ENCODE measurements around the gene PRR18. TPM values are rescaled to one million over a fixed set of nuclear protein-coding genes. Genes with fewer than 3 reads are reported as not detected.

The PRR18 gene
- total and polyA plus RNA-seq, 4 donors = 0.29 to 2.8 (median 1.1) TPM

DNA sequence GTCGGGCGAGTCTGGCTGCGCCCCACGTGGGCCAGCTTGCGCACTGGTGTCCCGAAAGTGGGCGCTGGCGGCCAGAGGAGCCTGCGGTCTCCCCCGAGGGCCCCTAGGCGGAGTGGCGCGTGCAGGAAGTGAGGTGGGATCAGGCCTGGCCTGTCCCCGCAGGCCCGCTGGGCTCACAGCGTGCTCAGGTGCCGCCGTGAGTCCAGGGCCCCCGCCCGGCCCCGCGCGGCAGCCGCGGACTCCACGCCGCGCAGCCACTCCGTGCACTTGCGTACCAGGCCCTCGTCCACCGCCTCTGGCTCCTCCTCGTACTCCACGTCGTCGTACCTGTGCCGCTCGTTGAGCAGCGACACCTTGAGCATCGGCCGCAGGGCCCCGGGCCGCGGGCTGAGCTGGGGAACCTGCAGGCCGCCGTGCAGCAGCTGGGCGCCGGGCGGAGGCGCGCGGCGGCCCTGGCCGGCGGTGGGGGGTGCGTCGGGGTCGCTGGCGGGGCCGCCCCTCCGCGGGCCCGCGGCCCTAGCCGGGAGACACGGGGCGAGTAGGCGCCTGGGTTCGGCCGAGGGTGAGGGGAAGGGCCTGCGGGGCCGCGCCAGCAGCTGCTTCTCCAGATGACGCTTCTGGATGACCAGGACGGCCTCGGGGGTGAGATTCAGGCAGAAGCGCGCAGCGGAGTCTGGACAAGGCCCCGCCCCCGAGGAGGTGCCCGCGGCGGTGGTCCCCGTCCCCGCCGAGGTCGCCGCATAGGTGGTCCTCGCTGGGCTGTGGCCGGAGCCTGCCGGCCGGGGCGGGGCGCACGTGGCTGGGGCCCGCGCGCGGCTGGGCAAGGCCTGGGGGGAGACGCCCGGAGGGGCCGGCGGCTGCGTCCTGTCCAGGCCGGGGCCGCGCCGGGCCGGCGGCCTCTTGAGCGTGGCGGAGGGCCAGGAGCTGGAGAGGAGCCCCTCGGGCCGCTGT is 835 bp downstream of the PRR18 start:
- no peaks in the 10 kb centered on the region for H3K9me3 ChIP-seq (ENCODE audit: control insufficient read depth in 4 of 4, low read length in 3 of 4)
- no peak for TF ChIP-seq SP1 (IDR thresholded peaks at IDR 0.05)
- TF ChIP-seq, protein P1, sequence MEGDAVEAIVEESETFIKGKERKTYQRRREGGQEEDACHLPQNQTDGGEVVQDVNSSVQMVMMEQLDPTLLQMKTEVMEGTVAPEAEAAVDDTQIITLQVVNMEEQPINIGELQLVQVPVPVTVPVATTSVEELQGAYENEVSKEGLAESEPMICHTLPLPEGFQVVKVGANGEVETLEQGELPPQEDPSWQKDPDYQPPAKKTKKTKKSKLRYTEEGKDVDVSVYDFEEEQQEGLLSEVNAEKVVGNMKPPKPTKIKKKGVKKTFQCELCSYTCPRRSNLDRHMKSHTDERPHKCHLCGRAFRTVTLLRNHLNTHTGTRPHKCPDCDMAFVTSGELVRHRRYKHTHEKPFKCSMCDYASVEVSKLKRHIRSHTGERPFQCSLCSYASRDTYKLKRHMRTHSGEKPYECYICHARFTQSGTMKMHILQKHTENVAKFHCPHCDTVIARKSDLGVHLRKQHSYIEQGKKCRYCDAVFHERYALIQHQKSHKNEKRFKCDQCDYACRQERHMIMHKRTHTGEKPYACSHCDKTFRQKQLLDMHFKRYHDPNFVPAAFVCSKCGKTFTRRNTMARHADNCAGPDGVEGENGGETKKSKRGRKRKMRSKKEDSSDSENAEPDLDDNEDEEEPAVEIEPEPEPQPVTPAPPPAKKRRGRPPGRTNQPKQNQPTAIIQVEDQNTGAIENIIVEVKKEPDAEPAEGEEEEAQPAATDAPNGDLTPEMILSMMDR (IDR thresholded peaks at IDR 0.05; ENCODE audit: low read depth, low read length, missing input control) = no peak
- TF ChIP-seq EGR1 (IDR thresholded peaks at IDR 0.05; ENCODE audit: low read depth in 2 of 2) = no peak
- TF ChIP-seq FOXA1 (IDR thresholded peaks at IDR 0.05) = no peak
- TF ChIP-seq, protein P2, sequence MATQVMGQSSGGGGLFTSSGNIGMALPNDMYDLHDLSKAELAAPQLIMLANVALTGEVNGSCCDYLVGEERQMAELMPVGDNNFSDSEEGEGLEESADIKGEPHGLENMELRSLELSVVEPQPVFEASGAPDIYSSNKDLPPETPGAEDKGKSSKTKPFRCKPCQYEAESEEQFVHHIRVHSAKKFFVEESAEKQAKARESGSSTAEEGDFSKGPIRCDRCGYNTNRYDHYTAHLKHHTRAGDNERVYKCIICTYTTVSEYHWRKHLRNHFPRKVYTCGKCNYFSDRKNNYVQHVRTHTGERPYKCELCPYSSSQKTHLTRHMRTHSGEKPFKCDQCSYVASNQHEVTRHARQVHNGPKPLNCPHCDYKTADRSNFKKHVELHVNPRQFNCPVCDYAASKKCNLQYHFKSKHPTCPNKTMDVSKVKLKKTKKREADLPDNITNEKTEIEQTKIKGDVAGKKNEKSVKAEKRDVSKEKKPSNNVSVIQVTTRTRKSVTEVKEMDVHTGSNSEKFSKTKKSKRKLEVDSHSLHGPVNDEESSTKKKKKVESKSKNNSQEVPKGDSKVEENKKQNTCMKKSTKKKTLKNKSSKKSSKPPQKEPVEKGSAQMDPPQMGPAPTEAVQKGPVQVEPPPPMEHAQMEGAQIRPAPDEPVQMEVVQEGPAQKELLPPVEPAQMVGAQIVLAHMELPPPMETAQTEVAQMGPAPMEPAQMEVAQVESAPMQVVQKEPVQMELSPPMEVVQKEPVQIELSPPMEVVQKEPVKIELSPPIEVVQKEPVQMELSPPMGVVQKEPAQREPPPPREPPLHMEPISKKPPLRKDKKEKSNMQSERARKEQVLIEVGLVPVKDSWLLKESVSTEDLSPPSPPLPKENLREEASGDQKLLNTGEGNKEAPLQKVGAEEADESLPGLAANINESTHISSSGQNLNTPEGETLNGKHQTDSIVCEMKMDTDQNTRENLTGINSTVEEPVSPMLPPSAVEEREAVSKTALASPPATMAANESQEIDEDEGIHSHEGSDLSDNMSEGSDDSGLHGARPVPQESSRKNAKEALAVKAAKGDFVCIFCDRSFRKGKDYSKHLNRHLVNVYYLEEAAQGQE (IDR thresholded peaks at IDR 0.05) = no peak
- TF ChIP-seq, protein P3, sequence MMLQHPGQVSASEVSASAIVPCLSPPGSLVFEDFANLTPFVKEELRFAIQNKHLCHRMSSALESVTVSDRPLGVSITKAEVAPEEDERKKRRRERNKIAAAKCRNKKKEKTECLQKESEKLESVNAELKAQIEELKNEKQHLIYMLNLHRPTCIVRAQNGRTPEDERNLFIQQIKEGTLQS (IDR thresholded peaks at IDR 0.05) = no peak
- no peak for TF ChIP-seq JUND (IDR thresholded peaks at IDR 0.05)
- H3K36me3 ChIP-seq (ENCODE audit: control insufficient read depth in 4 of 4, insufficient read depth in 3 of 4, low read depth in 1 of 4, low read length in 3 of 4) = no peaks in the 10 kb centered on the region
- H3K4me3 ChIP-seq (ENCODE audit: low read depth in 1 of 3, low read length in 3 of 3) = peak overlapping the region in 2 of 3 donors; percentile 39 to 81
- peaks cover 13 to 37% (median 21%) of the 10 kb centered on the region in 4 donors for H3K4me1 ChIP-seq (ENCODE audit: control insufficient read depth in 4 of 4, insufficient read depth in 4 of 4, low read length in 3 of 4)
- WGBS = 18% methylated on average over 115 of the region's 115 CpGs
- H3K9ac ChIP-seq (ENCODE audit: low read depth in 1 of 2, low read length in 2 of 2) = no peak overlapping the region
- no peaks in the 10 kb centered on the region for H3K27me3 ChIP-seq (ENCODE audit: control insufficient read depth in 4 of 4, insufficient read depth in 4 of 4, low read length in 3 of 4)
- H3K27ac ChIP-seq (ENCODE audit: low read depth in 1 of 2, low read length in 2 of 2) = no peak overlapping the region
- DNase-seq (ENCODE audit: low spot score) = no peak

DNA sequence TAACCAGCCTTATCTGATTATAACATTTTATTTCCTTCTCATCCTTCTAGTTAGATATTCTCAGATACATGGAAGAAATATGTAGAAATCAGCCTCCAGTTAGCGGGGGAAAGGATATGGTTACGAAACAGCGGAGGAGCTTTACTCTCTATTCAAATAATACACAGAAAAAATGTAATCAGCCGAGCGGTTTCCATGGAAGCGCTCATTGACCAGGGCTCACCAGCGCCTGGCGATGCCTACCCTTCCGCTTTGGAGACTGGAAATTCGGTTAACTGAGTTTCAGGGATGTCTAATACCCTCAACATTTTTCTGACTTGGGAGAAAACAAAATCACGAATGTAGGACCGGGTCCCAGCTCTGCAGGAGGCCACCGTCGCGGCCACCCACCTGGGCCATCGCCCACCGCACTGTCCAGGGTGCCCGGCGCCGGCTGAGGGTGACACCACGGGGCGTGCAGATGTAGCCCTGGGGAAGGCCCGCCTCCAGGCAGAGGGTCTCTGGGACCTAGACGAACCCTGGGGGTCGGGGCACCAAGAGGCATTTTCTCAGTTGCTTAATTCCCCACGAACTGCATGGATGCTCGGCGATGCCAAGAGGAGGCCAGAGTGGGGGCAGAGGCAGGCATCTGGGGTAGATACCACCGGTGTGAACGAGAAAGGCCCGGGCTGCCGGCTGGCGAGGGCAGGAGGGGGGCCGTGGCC is 1.7 kb downstream of the PRR18 start:
- no peak for DNase-seq (ENCODE audit: low spot score)
- 68% methylated on average over 34 of the region's 34 CpGs for WGBS
- H3K9ac ChIP-seq (ENCODE audit: low read depth in 1 of 2, low read length in 2 of 2) = no peak overlapping the region
- no peaks in the 10 kb centered on the region for H3K27me3 ChIP-seq (ENCODE audit: control insufficient read depth in 4 of 4, insufficient read depth in 4 of 4, low read length in 3 of 4)
- H3K4me1 ChIP-seq (ENCODE audit: control insufficient read depth in 4 of 4, insufficient read depth in 4 of 4, low read length in 3 of 4) = peaks cover 16 to 45% (median 29%) of the 10 kb centered on the region in 4 donors
- no peaks in the 10 kb centered on the region for H3K9me3 ChIP-seq (ENCODE audit: control insufficient read depth in 4 of 4, low read length in 3 of 4)
- H3K27ac ChIP-seq (ENCODE audit: low read depth in 1 of 2, low read length in 2 of 2) = no peak overlapping the region
- no peaks in the 10 kb centered on the region for H3K36me3 ChIP-seq (ENCODE audit: control insufficient read depth in 4 of 4, insufficient read depth in 3 of 4, low read depth in 1 of 4, low read length in 3 of 4)
- H3K4me3 ChIP-seq (ENCODE audit: low read depth in 1 of 3, low read length in 3 of 3) = peak overlapping the region in 1 of 3 donors; percentile 81
- TF ChIP-seq TAF1 (conservative IDR thresholded peaks at IDR 0.05) = no peak
- TF ChIP-seq JUND (IDR thresholded peaks at IDR 0.05) = no peak
- TF ChIP-seq, protein P4, sequence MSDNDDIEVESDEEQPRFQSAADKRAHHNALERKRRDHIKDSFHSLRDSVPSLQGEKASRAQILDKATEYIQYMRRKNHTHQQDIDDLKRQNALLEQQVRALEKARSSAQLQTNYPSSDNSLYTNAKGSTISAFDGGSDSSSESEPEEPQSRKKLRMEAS (IDR thresholded peaks at IDR 0.05) = no peak
- TF ChIP-seq, protein P3 (IDR thresholded peaks at IDR 0.05) = no peak
- TF ChIP-seq, protein P5, sequence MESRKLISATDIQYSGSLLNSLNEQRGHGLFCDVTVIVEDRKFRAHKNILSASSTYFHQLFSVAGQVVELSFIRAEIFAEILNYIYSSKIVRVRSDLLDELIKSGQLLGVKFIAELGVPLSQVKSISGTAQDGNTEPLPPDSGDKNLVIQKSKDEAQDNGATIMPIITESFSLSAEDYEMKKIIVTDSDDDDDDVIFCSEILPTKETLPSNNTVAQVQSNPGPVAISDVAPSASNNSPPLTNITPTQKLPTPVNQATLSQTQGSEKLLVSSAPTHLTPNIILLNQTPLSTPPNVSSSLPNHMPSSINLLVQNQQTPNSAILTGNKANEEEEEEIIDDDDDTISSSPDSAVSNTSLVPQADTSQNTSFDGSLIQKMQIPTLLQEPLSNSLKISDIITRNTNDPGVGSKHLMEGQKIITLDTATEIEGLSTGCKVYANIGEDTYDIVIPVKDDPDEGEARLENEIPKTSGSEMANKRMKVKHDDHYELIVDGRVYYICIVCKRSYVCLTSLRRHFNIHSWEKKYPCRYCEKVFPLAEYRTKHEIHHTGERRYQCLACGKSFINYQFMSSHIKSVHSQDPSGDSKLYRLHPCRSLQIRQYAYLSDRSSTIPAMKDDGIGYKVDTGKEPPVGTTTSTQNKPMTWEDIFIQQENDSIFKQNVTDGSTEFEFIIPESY (IDR thresholded peaks at IDR 0.05) = no peak
- no peak for TF ChIP-seq RXRA (IDR thresholded peaks at IDR 0.05)
- no peak for TF ChIP-seq HNF4A (conservative IDR thresholded peaks at IDR 0.05)
- no peak for TF ChIP-seq FOXA1 (IDR thresholded peaks at IDR 0.05)
- TF ChIP-seq, protein P1 (IDR thresholded peaks at IDR 0.05; ENCODE audit: low read depth, low read length, missing input control) = no peak
- no peak for TF ChIP-seq NR2F2 (IDR thresholded peaks at IDR 0.05)
- TF ChIP-seq FOXA2 (IDR thresholded peaks at IDR 0.05) = no peak
- no peak for TF ChIP-seq EGR1 (IDR thresholded peaks at IDR 0.05; ENCODE audit: low read depth in 2 of 2)
- TF ChIP-seq YY1 (IDR thresholded peaks at IDR 0.05) = no peak
- TF ChIP-seq SP1 (IDR thresholded peaks at IDR 0.05) = no peak
- no peak for TF ChIP-seq GABPA (IDR thresholded peaks at IDR 0.05 in 1 of 2, conservative IDR thresholded peaks at IDR 0.05 in 1 of 2)
